SK-N-SH (cell line): Measurements from ENCODE around the gene NAV2. TPM values are rescaled to one million over a fixed set of nuclear protein-coding genes. Genes with fewer than 3 reads are reported as not detected.

Source experiments
- CTCF ChIA-PET: fragments of 300-600, 350-600 bp; formaldehyde crosslinking; extraction: SDS; loops from one replicate; lab custom pipeline; 2021; lab: Yijun Ruan, JAX
- POLR2A ChIA-PET: fragments of 350-600 bp; sonication (Branson Sonifier 250); formaldehyde crosslinking; extraction: SDS; loops from one replicate; lab custom pipeline; 2020; ENCODE audit warnings: antibody characterized with exemption, inconsistent platforms; lab: Yijun Ruan, JAX
- DNase-seq: peaks from one replicate; pipeline ENCODE4 v3.0.0; 2012
- H2AFZ ChIP-seq: fragments of 200-600 bp; sonication (generic); 2 replicates; pipeline ENCODE4 v1.8.1; 2016; ENCODE audit warnings: antibody characterized with exemption, mild to moderate bottlenecking, low read depth
- H3F3A ChIP-seq: fragments of 200-600 bp; sonication (generic); replicated peaks from 2 replicates; pipeline ENCODE3; 2016; ENCODE audit warnings: antibody characterized with exemption, mild to moderate bottlenecking; ENCODE audit not compliant: insufficient read depth
- H3K27ac ChIP-seq, 2 experiments: fragments of 200-500 bp in 1 of 2; fragments of 200-600 bp in 1 of 2; sonication (Bioruptor generic) in 1 of 2; sonication (generic), shearing (Covaris generic) in 1 of 2; 2 replicates each; pipeline versions ENCODE4 v1.5.1 to v1.6.1; 2014 to 2016; ENCODE audit warnings: low read depth in 2 of 2, inconsistent platforms in 1 of 2, low read length in 1 of 2, mild to moderate bottlenecking in 1 of 2, mixed read lengths in 1 of 2
- H3K27me3 ChIP-seq: fragments of 200-600 bp; sonication (generic), shearing (Covaris generic); 2 replicates; pipeline ENCODE4 v1.6.1; 2016; ENCODE audit warnings: mixed run types; ENCODE audit not compliant: insufficient read depth
- H3K36me3 ChIP-seq, 2 experiments: fragments of 200-500 bp in 1 of 2; fragments of 200-600 bp in 1 of 2; sonication (Bioruptor generic) in 1 of 2; sonication (generic) in 1 of 2; replicated peaks in 1 of 2; 2 replicates each; pipeline versions ENCODE3 to v1.5.1; 2014 to 2016; ENCODE audit warnings: low read length in 1 of 2, mild to moderate bottlenecking in 1 of 2; ENCODE audit not compliant: insufficient read depth in 2 of 2, control insufficient read depth in 1 of 2
- H3K4me1 ChIP-seq, 2 experiments: fragments of 200-500 bp in 1 of 2; fragments of 200-600 bp in 1 of 2; sonication (Bioruptor generic) in 1 of 2; sonication (generic), shearing (Covaris generic) in 1 of 2; 2 replicates each; pipeline versions ENCODE4 v1.5.1 to v1.6.1; 2014 to 2016; ENCODE audit warnings: low read depth in 1 of 2, low read length in 1 of 2, mixed run types in 1 of 2; ENCODE audit not compliant: insufficient read depth in 2 of 2, control insufficient read depth in 1 of 2
- H3K4me2 ChIP-seq: fragments of 200-600 bp; sonication (generic), shearing (Covaris generic); 2 replicates; pipeline ENCODE4 v1.6.1; 2017; ENCODE audit warnings: mixed run types
- H3K4me3 ChIP-seq, 2 experiments: fragments of 200-500 bp in 1 of 2; fragments of 200-600 bp in 1 of 2; sonication (Bioruptor generic) in 1 of 2; sonication (generic), shearing (Covaris generic) in 1 of 2; 2 replicates each; pipeline versions ENCODE4 v1.5.1 to v1.8.1; 2014 to 2016; ENCODE audit warnings: low read depth in 2 of 2, inconsistent platforms in 1 of 2, low read length in 1 of 2, mild to moderate bottlenecking in 1 of 2, mixed read lengths in 1 of 2, moderate library complexity in 1 of 2
- H3K79me2 ChIP-seq: fragments of 200-600 bp; sonication (generic); 2 replicates; pipeline ENCODE4 v1.8.1; 2017; ENCODE audit warnings: mild to moderate bottlenecking; ENCODE audit not compliant: insufficient read depth
- H3K9ac ChIP-seq: fragments of 200-600 bp; sonication (generic); 2 replicates; pipeline ENCODE4 v1.6.1; 2017; ENCODE audit warnings: mixed run types
- H3K9me2 ChIP-seq: fragments of 200-600 bp; sonication (generic); 2 replicates; pipeline ENCODE4 v1.6.1; 2017; ENCODE audit warnings: mixed run types
- H3K9me3 ChIP-seq: fragments of 200-600 bp; sonication (generic); 2 replicates; pipeline ENCODE4 v1.6.1; 2017; ENCODE audit warnings: mixed run types, mild to moderate bottlenecking, moderate library complexity
- H4K20me1 ChIP-seq: fragments of 200-600 bp; sonication (generic); 2 replicates; pipeline ENCODE4 v1.6.1; 2017; ENCODE audit warnings: mild to moderate bottlenecking, mixed run types; ENCODE audit not compliant: insufficient read depth
- ELF1 ChIP-seq: IDR thresholded peaks from 2 replicates; pipeline ENCODE4 v1.4.0; 2012
- EP300 ChIP-seq, 2 experiments: IDR thresholded peaks; 2 replicates each; pipeline versions ENCODE4 v1.4.0 to v1.6.1; 2012; ENCODE audit warnings: borderline replicate concordance in 1 of 2, low read depth in 1 of 2, low read length in 1 of 2
- EZH2phosphoT487 ChIP-seq: fragments of 200-600 bp; sonication (generic); IDR thresholded peaks from 2 replicates; pipeline ENCODE4 v1.6.1; 2017; ENCODE audit warnings: low read depth, mixed run types, mild to moderate bottlenecking, antibody characterized with exemption, moderate library complexity, borderline replicate concordance
- FOSL2 ChIP-seq: IDR thresholded peaks from 2 replicates; pipeline ENCODE4 v1.4.0; 2012; ENCODE audit warnings: low read depth, mild to moderate bottlenecking, moderate library complexity, borderline replicate concordance
- FOXJ3 ChIP-seq: sonication (generic); formaldehyde crosslinking; IDR thresholded peaks from 2 replicates; pipeline ENCODE4 v1.5.1; 2020; ENCODE audit warnings: mild to moderate bottlenecking, missing genetic modification reagents
- GABPA ChIP-seq: IDR thresholded peaks from 2 replicates; pipeline ENCODE4 v1.4.0; 2012; ENCODE audit warnings: low read depth, mild to moderate bottlenecking
- JUND ChIP-seq: IDR thresholded peaks from 2 replicates; pipeline ENCODE4 v1.4.0; 2012
- MEF2A ChIP-seq: IDR thresholded peaks from 2 replicates; pipeline ENCODE4 v1.4.0; 2012; ENCODE audit warnings: low read depth, borderline replicate concordance
- MXI1 ChIP-seq: IDR thresholded peaks from 2 replicates; pipeline ENCODE4 v1.6.1; 2012; ENCODE audit warnings: mild to moderate bottlenecking, low read depth, low read length, improper control_type of control experiment
- NFIC ChIP-seq: IDR thresholded peaks from 2 replicates; pipeline ENCODE4 v1.4.0; 2012; ENCODE audit warnings: borderline replicate concordance
- NRF1 ChIP-seq: IDR thresholded peaks from 2 replicates; pipeline ENCODE4 v1.6.1; 2012; ENCODE audit warnings: low read depth, mild to moderate bottlenecking, low read length
- PBX3 ChIP-seq: IDR thresholded peaks from 2 replicates; pipeline ENCODE4; 2012
- RAD21 ChIP-seq: IDR thresholded peaks from 2 replicates; pipeline ENCODE4 v1.6.1; 2012; ENCODE audit warnings: mild to moderate bottlenecking, low read length
- RCOR1 ChIP-seq: fragments of 150-350 bp; IDR thresholded peaks from 2 replicates; pipeline ENCODE4 v1.6.1; 2017; ENCODE audit warnings: antibody characterized with exemption, low read length
- REST ChIP-seq: IDR thresholded peaks from 2 replicates; pipeline ENCODE4 v1.6.1; 2012; ENCODE audit warnings: mild to moderate bottlenecking, low read depth, low read length, moderate library complexity
- RXRA ChIP-seq: IDR thresholded peaks from 2 replicates; pipeline ENCODE4 v1.4.0; 2012; ENCODE audit warnings: low read depth, mild to moderate bottlenecking, borderline replicate concordance
- SMC3 ChIP-seq: IDR thresholded peaks from 2 replicates; pipeline ENCODE4 v1.6.1; 2012; ENCODE audit warnings: low read depth, low read length, improper control_type of control experiment
- TCF12 ChIP-seq: IDR thresholded peaks from 2 replicates; pipeline ENCODE4 v1.4.0; 2012
- TEAD4 ChIP-seq: IDR thresholded peaks from 2 replicates; pipeline ENCODE4 v1.4.0; 2012; ENCODE audit warnings: mild to moderate bottlenecking, borderline replicate concordance; ENCODE audit not compliant: insufficient read depth
- USF2 ChIP-seq: fragments of 150-350 bp; IDR thresholded peaks from 2 replicates; pipeline ENCODE4 v1.6.1; 2017; ENCODE audit warnings: antibody characterized with exemption, low read length, low read depth, borderline replicate concordance
- ZBTB33 ChIP-seq: IDR thresholded peaks from 2 replicates; pipeline ENCODE4 v1.4.0; 2012; ENCODE audit warnings: low read depth, borderline replicate concordance
- WGBS: methylation state at CpG from one replicate; pipeline ENCODE4 v1.1.6; 2017; ENCODE audit warnings: low lambda C conversion rate; 5-methylcytosine and 5-hydroxymethylcytosine counted together
- polyA plus RNA-seq, 3 experiments: library from polyadenylated mRNA; depleted of rRNA; stranded (reverse); fragments of >200 nt; gene quantifications; 2 replicates each; pipeline ENCODE4 v1.2.3, GENCODE V29; 2012
- TF ChIP-seq, protein P1 (sequence below): IDR thresholded peaks from 2 replicates; pipeline ENCODE4 v1.4.0; 2012; ENCODE audit warnings: low read depth
- TF ChIP-seq, protein P2 (sequence below): IDR thresholded peaks from 2 replicates; pipeline ENCODE4 v1.4.0; 2012; ENCODE audit warnings: low read depth, borderline replicate concordance

Gene NAV2
- polyA plus RNA-seq, 1 of the 3 experiments (the other 2 are of a cell fraction), result 26.2 TPM

- peaks cover 28 to 34% of the 10 kb centered on the region in 2 experiments for H3K36me3 ChIP-seq
- no peaks in the 10 kb centered on the region for H3K9me3 ChIP-seq
- 43% methylated on average over 5 of the region's 5 CpGs for WGBS
- peak overlapping the region; percentile 95 to 100 for H3K27ac ChIP-seq
- POLR2A ChIA-PET, result no interaction called here
- H3K27me3 ChIP-seq, result no peaks in the 10 kb centered on the region
- H3K4me3 ChIP-seq, result peak overlapping the region; percentile 9 to 13; a peak in 1 of 4 replicates
- no peak for DNase-seq
- H3F3A ChIP-seq, result peaks cover 80% of the 10 kb centered on the region
- H3K9me2 ChIP-seq, result no peaks in the 10 kb centered on the region
- peak overlapping the region; percentile 71; the same call in 1 of the 2 replicates for H3K9ac ChIP-seq
- peaks cover 8 to 50% of the 10 kb centered on the region in 2 experiments for H3K4me1 ChIP-seq
- H2AFZ ChIP-seq, result no peak overlapping the region
- H3K79me2 ChIP-seq, result peaks cover 49% of the 10 kb centered on the region
- CTCF ChIA-PET, result interaction anchor here (0.7 to 2.5 kb wide), 5 partner anchors 10 to 848 kb away, joined by 3 to 9 read pairs (median 5); no protein-coding TSS in a partner anchor
- peak overlapping the region; percentile 55 for H3K4me2 ChIP-seq
- H4K20me1 ChIP-seq, result no peaks in the 10 kb centered on the region
- TF ChIP-seq MEF2A (no peak), ELF1 (no peak), REST (no peak), NFIC (peak; percentile 62; the same call in 1 of the 2 replicates), RCOR1 (no peak), GABPA (no peak), RAD21 (no peak), MXI1 (no peak), EZH2phosphoT487 (no peak), TCF12 (peak; percentile 79), SMC3 (no peak), FOXJ3 (CRISPR knock-in tag) (no peak), NRF1 (no peak), PBX3 (peak; percentile 86), ZBTB33 (no peak), JUND (peak; percentile 53), FOSL2 (peak; percentile 34; the same call in 1 of the 2 replicates), USF2 (no peak), TEAD4 (peak; percentile 65), RXRA (peak; percentile 48; the same call in 1 of the 2 replicates), EP300 (IDR thresholded peaks at IDR 0.05; ENCODE audit: borderline replicate concordance in 1 of 2, low read depth in 1 of 2, low read length in 1 of 2) (peak; percentile 36 to 91; a peak in 3 of 4 replicates)
- TF ChIP-seq, protein P1, sequence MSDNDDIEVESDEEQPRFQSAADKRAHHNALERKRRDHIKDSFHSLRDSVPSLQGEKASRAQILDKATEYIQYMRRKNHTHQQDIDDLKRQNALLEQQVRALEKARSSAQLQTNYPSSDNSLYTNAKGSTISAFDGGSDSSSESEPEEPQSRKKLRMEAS, result no peak
- TF ChIP-seq, protein P2, sequence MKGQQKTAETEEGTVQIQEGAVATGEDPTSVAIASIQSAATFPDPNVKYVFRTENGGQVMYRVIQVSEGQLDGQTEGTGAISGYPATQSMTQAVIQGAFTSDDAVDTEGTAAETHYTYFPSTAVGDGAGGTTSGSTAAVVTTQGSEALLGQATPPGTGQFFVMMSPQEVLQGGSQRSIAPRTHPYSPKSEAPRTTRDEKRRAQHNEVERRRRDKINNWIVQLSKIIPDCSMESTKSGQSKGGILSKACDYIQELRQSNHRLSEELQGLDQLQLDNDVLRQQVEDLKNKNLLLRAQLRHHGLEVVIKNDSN, result no peak
Observed at GRCh38 chr11:19918302-19919049, 205.8 kb downstream of the NAV2 start.
